Stimulated activated effector memory CD8-positive, alpha-beta T cell treated with anti-CD3 and anti-CD28 coated beads, Interleukin-12 subunit alpha, Interleukin-12 subunit beta, amount 100 ng/mL, for 72 hours (primary cell): ENCODE measurements around the gene UBTD1.
A peak's percentile ranks its signal among the peaks of the same experiment; 100 is the strongest.

ENCODE experiments used
- ATAC-seq: fragments of 150-1000 bp; cut with Tn5 transposase; 2 replicates; pipeline ENCODE4 v1.10.0; 2021
- DNase-seq, 2 donors: peaks; one replicate each; pipeline ENCODE4 v3.0.0; 2021 to 2022; ENCODE audit warnings: low spot score in 2 of 2
- H3K27ac Mint-ChIP-seq: one replicate; pipeline ENCODE4 v1.8.0; 2022; ENCODE audit warnings: mild to moderate bottlenecking, mixed read lengths
- H3K36me3 Mint-ChIP-seq: one replicate; pipeline ENCODE4 v1.8.0; 2022; ENCODE audit warnings: mild to moderate bottlenecking, mixed read lengths
- H3K4me1 Mint-ChIP-seq: one replicate; pipeline ENCODE4 v1.8.0; 2022; ENCODE audit warnings: mixed read lengths
- H3K4me3 Mint-ChIP-seq: one replicate; pipeline ENCODE4 v1.8.0; 2022; ENCODE audit warnings: mild to moderate bottlenecking, mixed read lengths
- H3K9me3 Mint-ChIP-seq: one replicate; pipeline ENCODE4 v1.8.0; 2022; ENCODE audit warnings: mixed read lengths

Gene UBTD1

GRCh38 chr10:97534746-97535367 lies 36.1 kb downstream of the UBTD1 start:
- peak; percentile 11 to 62 for DNase-seq
- Mint-ChIP-seq H3K27ac (no peak overlapping the region), H3K36me3 (no peaks in the 10 kb centered on the region), H3K9me3 (no peaks in the 10 kb centered on the region), H3K4me1 (peaks cover 5% of the 10 kb centered on the region), H3K4me3 (no peak overlapping the region)
- peak; percentile 87 for ATAC-seq

- H3K4me1 Mint-ChIP-seq, result peaks cover 11% of the 10 kb centered on the region
- H3K36me3 Mint-ChIP-seq, result no peaks in the 10 kb centered on the region
- DNase-seq, result no peak
- H3K27ac Mint-ChIP-seq, result no peak overlapping the region
- no peak for ATAC-seq
- H3K9me3 Mint-ChIP-seq, result no peaks in the 10 kb centered on the region
- H3K4me3 Mint-ChIP-seq, result no peak overlapping the region
These were observed 38.6 kb downstream of the UBTD1 start for GRCh38 chr10:97537186-97537869.

- Mint-ChIP-seq H3K4me1 (peaks cover 22% of the 10 kb centered on the region), H3K36me3 (no peaks in the 10 kb centered on the region), H3K9me3 (no peaks in the 10 kb centered on the region), H3K27ac (peak overlapping the region; percentile 41), H3K4me3 (no peak overlapping the region)
- no peak for DNase-seq
- ATAC-seq, result no peak
These were observed 39.7 kb downstream of the UBTD1 start for GRCh38 chr10:97538411-97538810.

GRCh38 chr10:97538839-97539238 lies 40.1 kb downstream of the UBTD1 start:
- Mint-ChIP-seq H3K27ac (peak overlapping the region; percentile 41), H3K4me3 (no peak overlapping the region), H3K4me1 (peaks cover 26% of the 10 kb centered on the region), H3K36me3 (no peaks in the 10 kb centered on the region), H3K9me3 (no peaks in the 10 kb centered on the region)
- DNase-seq (no peak), ATAC-seq (no peak)

GRCh38 chr10:97539523-97540200 lies 40.9 kb downstream of the UBTD1 start:
- DNase-seq (no peak), ATAC-seq (no peak)
- H3K4me3 Mint-ChIP-seq, result no peak overlapping the region
- H3K27ac Mint-ChIP-seq, result peak overlapping the region; percentile 56
- H3K36me3 Mint-ChIP-seq, result no peaks in the 10 kb centered on the region
- peaks cover 23% of the 10 kb centered on the region for H3K4me1 Mint-ChIP-seq
- no peaks in the 10 kb centered on the region for H3K9me3 Mint-ChIP-seq

- Mint-ChIP-seq H3K4me3 (no peak overlapping the region), H3K36me3 (no peaks in the 10 kb centered on the region), H3K4me1 (peaks cover 21% of the 10 kb centered on the region), H3K27ac (no peak overlapping the region), H3K9me3 (no peaks in the 10 kb centered on the region)
- no peak for DNase-seq
- ATAC-seq, result no peak
These were observed 42.2 kb downstream of the UBTD1 start for GRCh38 chr10:97540669-97541500.

GRCh38 chr10:97542169-97543024 lies 43.7 kb downstream of the UBTD1 start:
- no peaks in the 10 kb centered on the region for H3K36me3 Mint-ChIP-seq
- DNase-seq (peak; percentile 10 to 60), ATAC-seq (peak; percentile 62)
- peak overlapping the region; percentile 30 for H3K4me3 Mint-ChIP-seq
- H3K27ac Mint-ChIP-seq, result peak overlapping the region; percentile 86
- H3K4me1 Mint-ChIP-seq, result peaks cover 26% of the 10 kb centered on the region
- no peaks in the 10 kb centered on the region for H3K9me3 Mint-ChIP-seq

GRCh38 chr10:97543025-97543546 lies 44.4 kb downstream of the UBTD1 start:
- peak overlapping the region; percentile 30 for H3K4me3 Mint-ChIP-seq
- DNase-seq, result peak; percentile 30 to 70
- ATAC-seq, result peak; percentile 91
- H3K27ac Mint-ChIP-seq, result peak overlapping the region; percentile 86
- H3K9me3 Mint-ChIP-seq, result no peaks in the 10 kb centered on the region
- H3K36me3 Mint-ChIP-seq, result no peaks in the 10 kb centered on the region
- peaks cover 26% of the 10 kb centered on the region for H3K4me1 Mint-ChIP-seq

GRCh38 chr10:97546456-97547270 lies 47.9 kb downstream of the UBTD1 start:
- peaks cover 26% of the 10 kb centered on the region for H3K4me1 Mint-ChIP-seq
- H3K27ac Mint-ChIP-seq, result no peak overlapping the region
- H3K9me3 Mint-ChIP-seq, result no peaks in the 10 kb centered on the region
- no peaks in the 10 kb centered on the region for H3K36me3 Mint-ChIP-seq
- H3K4me3 Mint-ChIP-seq, result no peak overlapping the region
- ATAC-seq, result no peak
- no peak for DNase-seq

GRCh38 chr10:97547271-97547600 lies 48.5 kb downstream of the UBTD1 start:
- H3K36me3 Mint-ChIP-seq, result no peaks in the 10 kb centered on the region
- no peak overlapping the region for H3K27ac Mint-ChIP-seq
- H3K9me3 Mint-ChIP-seq, result no peaks in the 10 kb centered on the region
- ATAC-seq (no peak), DNase-seq (no peak)
- H3K4me3 Mint-ChIP-seq, result no peak overlapping the region
- peaks cover 22% of the 10 kb centered on the region for H3K4me1 Mint-ChIP-seq

GRCh38 chr10:97547962-97548361 lies 49.2 kb downstream of the UBTD1 start:
- H3K4me1 Mint-ChIP-seq, result peaks cover 14% of the 10 kb centered on the region
- H3K4me3 Mint-ChIP-seq, result no peak overlapping the region
- no peaks in the 10 kb centered on the region for H3K9me3 Mint-ChIP-seq
- H3K27ac Mint-ChIP-seq, result no peak overlapping the region
- no peak for ATAC-seq
- no peaks in the 10 kb centered on the region for H3K36me3 Mint-ChIP-seq
- DNase-seq, result no peak

GRCh38 chr10:97548828-97549455 lies 50.2 kb downstream of the UBTD1 start:
- no peak overlapping the region for H3K4me3 Mint-ChIP-seq
- H3K4me1 Mint-ChIP-seq, result peaks cover 10% of the 10 kb centered on the region
- H3K36me3 Mint-ChIP-seq, result no peaks in the 10 kb centered on the region
- no peak for DNase-seq
- H3K9me3 Mint-ChIP-seq, result no peaks in the 10 kb centered on the region
- H3K27ac Mint-ChIP-seq, result peak overlapping the region; percentile 29
- ATAC-seq, result no peak

GRCh38 chr10:97549587-97550322 lies 51.0 kb downstream of the UBTD1 start:
- no peak for DNase-seq
- Mint-ChIP-seq H3K4me3 (no peak overlapping the region), H3K4me1 (peaks cover 10% of the 10 kb centered on the region), H3K9me3 (no peaks in the 10 kb centered on the region), H3K36me3 (no peaks in the 10 kb centered on the region), H3K27ac (peak overlapping the region; percentile 29)
- no peak for ATAC-seq
